Measurements from ENCODE around the gene PIM2. TPM values are rescaled to one million over a fixed set of nuclear protein-coding genes. Genes with fewer than 3 reads are reported as not detected.
"Not testable (repeated sequence)": the region's sequence is repeated elsewhere in the genome, so short reads cannot be mapped to it uniquely, and the experiment has no call there.

Gene PIM2
- polyA plus RNA-seq, 1 experiment, result 8.0 TPM

- peak overlapping the region; percentile 51 for H3K4me3 ChIP-seq (ENCODE audit: low read depth, low read length)
- peaks cover 6% of the 10 kb centered on the region; the same call in 1 of the 2 replicates for H3K36me3 ChIP-seq (ENCODE audit: control insufficient read depth, insufficient read depth, low read length)
- H3K27me3 ChIP-seq (ENCODE audit: control insufficient read depth, insufficient read depth, low read length), result no peaks in the 10 kb centered on the region
- ChIA-PET POLR2A (no interaction called here), CTCF (interaction anchor here (1.1 to 1.5 kb wide), 2 partner anchors 20 to 151 kb away, joined by 3 read pairs; partner anchors contain the start of gene SLC35A2)
- TF ChIP-seq CTCF (IDR thresholded peaks at IDR 0.05; ENCODE audit: insufficient read depth, low read depth, low read length), result no peak
- no peak for DNase-seq (ENCODE audit: low read depth)
Measured at GRCh38 chrX:48890934-48891401, 27.9 kb downstream of the PIM2 start.

- Histone ChIP-seq H3K36me3 (ENCODE audit: control insufficient read depth, insufficient read depth, low read length) (peaks cover 6% of the 10 kb centered on the region; the same call in 1 of the 2 replicates), H3K27me3 (ENCODE audit: control insufficient read depth, insufficient read depth, low read length) (no peaks in the 10 kb centered on the region), H3K4me3 (ENCODE audit: low read depth, low read length) (peak overlapping the region; percentile 51)
- TF ChIP-seq CTCF (IDR thresholded peaks at IDR 0.05; ENCODE audit: insufficient read depth, low read depth, low read length), result no peak
- ChIA-PET CTCF (interaction anchor here (1.1 kb wide), 1 partner anchor 21 kb away, joined by 3 read pairs; the partner anchor contains the start of gene SLC35A2), POLR2A (no interaction called here)
- DNase-seq (ENCODE audit: low read depth), result no peak
Measured at GRCh38 chrX:48890296-48890925, 28.4 kb downstream of the PIM2 start.

- CTCF ChIA-PET; H3K36me3 ChIP-seq (ENCODE audit: control insufficient read depth, insufficient read depth, low read length); H3K27me3 ChIP-seq (ENCODE audit: control insufficient read depth, insufficient read depth, low read length); DNase-seq (ENCODE audit: low read depth); POLR2A ChIA-PET; H3K4me3 ChIP-seq (ENCODE audit: low read depth, low read length): not testable (repeated sequence)
Measured at GRCh38 chrX:48886586-48886985, 32.2 kb downstream of the PIM2 start.

- H3K27me3 ChIP-seq (ENCODE audit: control insufficient read depth, insufficient read depth, low read length), result no peaks in the 10 kb centered on the region
- TF ChIP-seq CTCF (IDR thresholded peaks at IDR 0.05; ENCODE audit: insufficient read depth, low read depth, low read length), result no peak
- CTCF ChIA-PET, result no interaction called here
- POLR2A ChIA-PET, result no interaction called here
- no peak for DNase-seq (ENCODE audit: low read depth)
- H3K4me3 ChIP-seq (ENCODE audit: low read depth, low read length), result no peak overlapping the region
- no peaks in the 10 kb centered on the region for H3K36me3 ChIP-seq (ENCODE audit: control insufficient read depth, insufficient read depth, low read length)
Measured at GRCh38 chrX:48883729-48884128, 35.1 kb downstream of the PIM2 start.

GRCh38 chrX:48876944-48877343 lies 41.9 kb downstream of the PIM2 start:
- H3K36me3 ChIP-seq (ENCODE audit: control insufficient read depth, insufficient read depth, low read length); POLR2A ChIA-PET; H3K27me3 ChIP-seq (ENCODE audit: control insufficient read depth, insufficient read depth, low read length); H3K4me3 ChIP-seq (ENCODE audit: low read depth, low read length); CTCF ChIA-PET; DNase-seq (ENCODE audit: low read depth): not testable (repeated sequence)

- DNase-seq (ENCODE audit: low read depth); CTCF ChIA-PET; H3K27me3 ChIP-seq (ENCODE audit: control insufficient read depth, insufficient read depth, low read length); H3K4me3 ChIP-seq (ENCODE audit: low read depth, low read length); POLR2A ChIA-PET; H3K36me3 ChIP-seq (ENCODE audit: control insufficient read depth, insufficient read depth, low read length): not testable (repeated sequence)
Measured at GRCh38 chrX:48872017-48872416, 46.8 kb downstream of the PIM2 start.

- Histone ChIP-seq H3K36me3 (ENCODE audit: control insufficient read depth, insufficient read depth, low read length) (no peaks in the 10 kb centered on the region), H3K4me3 (ENCODE audit: low read depth, low read length) (no peak overlapping the region), H3K27me3 (ENCODE audit: control insufficient read depth, insufficient read depth, low read length) (no peaks in the 10 kb centered on the region)
- no peak for TF ChIP-seq CTCF (IDR thresholded peaks at IDR 0.05; ENCODE audit: insufficient read depth, low read depth, low read length)
- DNase-seq (ENCODE audit: low read depth), result no peak
- POLR2A ChIA-PET, result no interaction called here
- CTCF ChIA-PET, result no interaction called here
Measured at GRCh38 chrX:48864210-48864609, 54.6 kb downstream of the PIM2 start.
